ENCODE results near the gene ALK. TPM values are rescaled to one million over a fixed set of nuclear protein-coding genes. Genes with fewer than 3 reads are reported as not detected.

Gene ALK
- polyA plus RNA-seq, 1 of the 3 experiments (the other 2 are of a cell fraction): 0.30 TPM

- no peak overlapping the region; a peak in 1 of 4 replicates for H3K27ac ChIP-seq (ENCODE audit: low read depth in 2 of 2, low read length in 1 of 2)
- H3K4me1 ChIP-seq (ENCODE audit: control insufficient read depth in 1 of 2, insufficient read depth in 2 of 2, low read depth in 1 of 2, low read length in 1 of 2): peaks cover 0 to 45% of the 10 kb centered on the region in 2 experiments; a peak in 1 of 4 replicates
- H3K9ac ChIP-seq: no peak overlapping the region
- H3K79me2 ChIP-seq (ENCODE audit: insufficient read depth): no peaks in the 10 kb centered on the region
- H2AFZ ChIP-seq (ENCODE audit: low read depth): no peak overlapping the region
- H3K4me2 ChIP-seq: no peak overlapping the region
- 29% methylated on average over 1 of the region's 1 CpG for WGBS (ENCODE audit: low lambda C conversion rate)
- DNase-seq: no peak
- H3K36me3 ChIP-seq (replicated peaks in 1 of 2; ENCODE audit: control insufficient read depth in 1 of 2, insufficient read depth in 2 of 2, low read length in 1 of 2): no peaks in the 10 kb centered on the region
- no peaks in the 10 kb centered on the region; the same call in 1 of the 2 replicates for H3K27me3 ChIP-seq (ENCODE audit: insufficient read depth)
- ChIA-PET CTCF (interaction anchor here (1.2 kb wide), 1 partner anchor 9 kb away, joined by 3 read pairs; no protein-coding TSS in a partner anchor), POLR2A (no interaction called here)
- H3K4me3 ChIP-seq (ENCODE audit: low read depth in 2 of 2, low read length in 1 of 2): no peak overlapping the region
- H4K20me1 ChIP-seq (ENCODE audit: insufficient read depth): no peaks in the 10 kb centered on the region
- no peaks in the 10 kb centered on the region for H3F3A ChIP-seq (replicated peaks; ENCODE audit: insufficient read depth)
- no peaks in the 10 kb centered on the region for H3K9me3 ChIP-seq
- no peaks in the 10 kb centered on the region for H3K9me2 ChIP-seq
- TF ChIP-seq SMC3 (IDR thresholded peaks at IDR 0.05; ENCODE audit: low read depth, low read length) (no peak), TAF1 (IDR thresholded peaks at IDR 0.05; ENCODE audit: borderline replicate concordance, low read depth, low read length) (no peak), YY1 (IDR thresholded peaks at IDR 0.05; ENCODE audit: low read depth) (no peak), NFIC (IDR thresholded peaks at IDR 0.05; ENCODE audit: borderline replicate concordance) (no peak), EP300 (IDR thresholded peaks at IDR 0.05; ENCODE audit: borderline replicate concordance in 1 of 2, low read depth in 1 of 2, low read length in 1 of 2) (no peak), IRF3 (IDR thresholded peaks at IDR 0.05; ENCODE audit: low read depth, low read length) (no peak), ELF1 (IDR thresholded peaks at IDR 0.05) (no peak)
These were observed 145.4 kb downstream of the ALK start for GRCh38 chr2:29775937-29776336.

- Histone ChIP-seq H3K27ac (ENCODE audit: low read depth in 2 of 2, low read length in 1 of 2) (no peak overlapping the region; a peak in 1 of 4 replicates), H3K9me2 (no peaks in the 10 kb centered on the region), H3K9me3 (no peaks in the 10 kb centered on the region), H2AFZ (ENCODE audit: low read depth) (no peak overlapping the region), H3K79me2 (ENCODE audit: insufficient read depth) (no peaks in the 10 kb centered on the region), H3K4me1 (ENCODE audit: control insufficient read depth in 1 of 2, insufficient read depth in 2 of 2, low read depth in 1 of 2, low read length in 1 of 2) (peaks cover 0 to 48% of the 10 kb centered on the region in 2 experiments; a peak in 1 of 4 replicates), H3F3A (replicated peaks; ENCODE audit: insufficient read depth) (no peaks in the 10 kb centered on the region), H4K20me1 (ENCODE audit: insufficient read depth) (no peaks in the 10 kb centered on the region), H3K9ac (no peak overlapping the region), H3K36me3 (replicated peaks in 1 of 2; ENCODE audit: control insufficient read depth in 1 of 2, insufficient read depth in 2 of 2, low read length in 1 of 2) (no peaks in the 10 kb centered on the region), H3K4me2 (no peak overlapping the region), H3K4me3 (ENCODE audit: low read depth in 2 of 2, low read length in 1 of 2) (no peak overlapping the region), H3K27me3 (ENCODE audit: insufficient read depth) (no peaks in the 10 kb centered on the region; the same call in 1 of the 2 replicates)
- ChIA-PET CTCF (no interaction called here), POLR2A (no interaction called here)
- 62% methylated on average over 6 of the region's 6 CpGs for WGBS (ENCODE audit: low lambda C conversion rate)
- TF ChIP-seq USF2 (IDR thresholded peaks at IDR 0.05; ENCODE audit: borderline replicate concordance, low read depth, low read length) (no peak), FOXJ3 (CRISPR knock-in tag; IDR thresholded peaks at IDR 0.05) (no peak), PBX3 (IDR thresholded peaks at IDR 0.05) (no peak), FOXM1 (IDR thresholded peaks at IDR 0.05; ENCODE audit: low read depth) (no peak), SIN3A (IDR thresholded peaks at IDR 0.05; ENCODE audit: borderline replicate concordance, low read depth, low read length) (no peak), GABPA (IDR thresholded peaks at IDR 0.05; ENCODE audit: low read depth) (no peak), FOSL2 (IDR thresholded peaks at IDR 0.05; ENCODE audit: borderline replicate concordance, low read depth) (no peak), CTCF (IDR thresholded peaks at IDR 0.05) (no peak), EZH2phosphoT487 (IDR thresholded peaks at IDR 0.05; ENCODE audit: borderline replicate concordance, low read depth) (no peak), POLR2AphosphoS5 (IDR thresholded peaks at IDR 0.05; ENCODE audit: low read depth, low read length) (no peak)
- DNase-seq: no peak
These were observed 146.8 kb downstream of the ALK start for GRCh38 chr2:29774624-29775023.
